Ureter (tissue), 1 donor: ENCODE results near the gene NHSL2. TPM values are rescaled to one million over a fixed set of nuclear protein-coding genes. Genes with fewer than 3 reads are reported as not detected.

Experiments used
- DNase-seq: peaks from one replicate; pipeline ENCODE4 v3.0.0-alpha.2; 2020; ENCODE audit warnings: low spot score
- total RNA-seq: library from RNA; stranded (reverse); gene quantifications from one replicate; pipeline ENCODE4 v1.2.4, GENCODE V29; 2023
- donor health status: DM: yes; HTN: yes; CAD: no.

NHSL2 gene
- total RNA-seq, 1 donor from 2014 or later, result 14.6 TPM

DNA sequence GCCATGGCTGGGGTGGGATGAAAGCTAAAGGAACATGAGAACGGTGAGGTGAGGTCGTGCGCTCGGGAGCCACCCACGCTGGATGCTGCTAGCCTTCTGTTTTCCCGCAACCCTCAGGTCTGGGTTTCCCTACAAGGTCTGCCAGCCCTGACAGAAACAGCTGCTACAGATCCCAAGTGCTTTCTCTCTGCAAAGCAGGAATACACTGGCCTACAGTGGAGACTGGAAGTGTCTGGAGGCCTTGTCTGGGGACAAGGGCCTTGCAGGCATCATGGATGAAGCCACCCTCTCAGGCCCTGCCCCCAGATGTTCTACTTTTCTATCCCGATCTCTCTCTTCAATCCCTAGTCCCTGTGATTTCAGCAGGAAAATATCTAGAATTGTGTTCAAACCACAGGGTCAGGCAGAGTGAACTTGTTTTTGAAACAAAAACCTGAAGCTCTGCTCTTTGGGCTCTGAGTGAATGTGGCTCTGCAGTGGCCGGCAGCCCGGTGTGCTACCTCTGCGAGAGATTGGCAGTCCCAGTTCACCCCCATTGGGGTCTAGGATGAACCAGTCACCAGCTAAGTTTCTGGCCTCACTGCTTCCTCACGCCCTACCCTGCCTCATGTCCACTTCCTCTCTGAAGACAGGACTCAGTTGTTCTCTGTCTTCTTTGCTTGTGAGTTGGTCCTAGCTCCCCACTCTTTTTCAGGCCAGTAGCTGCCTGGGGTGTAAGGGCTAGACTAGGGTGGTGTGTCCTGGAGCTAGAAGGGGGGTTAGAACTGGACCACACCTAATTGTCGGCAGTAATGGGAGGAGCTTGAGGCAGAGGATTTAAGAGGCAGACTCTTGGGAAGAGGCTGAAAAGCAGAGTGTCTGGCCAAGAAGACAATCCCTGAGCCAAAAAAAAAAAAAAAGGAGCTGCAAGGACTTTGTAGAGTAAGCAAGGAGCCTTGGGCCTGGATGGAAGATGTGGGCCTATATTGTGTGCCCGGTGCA, 131.5 kb downstream of the NHSL2 start:
- peak; percentile 37 for DNase-seq

DNA sequence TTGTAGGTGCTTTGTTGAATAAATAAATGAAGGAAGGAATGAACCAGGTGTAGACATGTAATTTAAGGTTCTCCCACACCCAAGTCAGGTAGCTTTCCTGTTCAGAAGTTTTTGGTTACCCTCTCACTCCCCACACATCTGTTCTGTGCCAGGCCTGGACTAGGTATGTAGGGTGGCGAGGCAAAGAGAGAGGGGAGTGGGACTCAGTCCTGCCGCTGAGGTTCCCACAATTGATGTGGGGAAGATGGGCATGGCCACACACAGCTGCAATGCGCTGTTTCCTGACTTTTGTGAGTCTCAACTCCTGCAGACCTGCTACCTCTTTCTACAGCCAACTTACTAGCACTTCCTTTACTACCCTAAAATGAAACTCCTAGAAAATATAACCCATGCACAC, 132.2 kb downstream of the NHSL2 start:
- no peak for DNase-seq

DNA sequence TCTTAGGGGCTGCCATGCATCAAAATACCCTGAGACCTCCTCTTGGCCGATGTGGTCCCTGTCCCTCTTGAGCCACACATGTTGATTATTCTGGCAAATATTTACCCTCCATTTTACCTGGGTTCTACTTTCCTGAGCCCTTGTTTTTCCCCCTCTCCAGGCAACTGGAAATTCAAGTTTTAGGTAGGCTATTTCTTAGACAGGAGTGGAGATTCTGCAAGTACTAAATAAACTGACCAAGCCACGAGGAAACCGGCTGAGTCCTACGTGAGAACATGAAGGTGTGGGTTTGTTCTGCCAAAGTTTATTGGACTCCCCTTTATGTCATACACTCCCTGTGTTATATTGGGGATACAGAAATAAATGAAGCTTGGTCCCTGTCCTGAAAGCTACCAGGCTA, 133.0 kb downstream of the NHSL2 start:
- no peak for DNase-seq

DNA sequence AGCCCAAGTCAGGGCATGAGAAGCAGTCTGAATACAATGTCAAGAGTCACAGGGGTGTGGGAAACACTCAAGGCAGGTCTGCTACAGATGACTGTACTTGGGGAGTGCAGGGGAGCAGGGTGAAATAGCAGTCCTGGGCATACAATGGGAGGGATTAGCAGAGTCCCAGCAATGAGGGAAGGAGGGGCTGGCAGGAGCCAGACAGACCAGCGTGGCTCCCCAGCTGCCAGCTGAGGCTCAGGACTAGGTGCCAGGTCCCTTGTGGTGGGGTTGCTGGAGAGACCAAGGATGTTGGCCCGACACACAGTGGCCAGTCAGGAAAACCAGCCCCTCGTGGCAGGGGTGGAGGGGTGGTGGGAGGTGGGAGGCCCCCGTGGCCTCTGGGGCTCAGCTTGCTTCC, 134.5 kb downstream of the NHSL2 start:
- DNase-seq, result peak; percentile 44

DNA sequence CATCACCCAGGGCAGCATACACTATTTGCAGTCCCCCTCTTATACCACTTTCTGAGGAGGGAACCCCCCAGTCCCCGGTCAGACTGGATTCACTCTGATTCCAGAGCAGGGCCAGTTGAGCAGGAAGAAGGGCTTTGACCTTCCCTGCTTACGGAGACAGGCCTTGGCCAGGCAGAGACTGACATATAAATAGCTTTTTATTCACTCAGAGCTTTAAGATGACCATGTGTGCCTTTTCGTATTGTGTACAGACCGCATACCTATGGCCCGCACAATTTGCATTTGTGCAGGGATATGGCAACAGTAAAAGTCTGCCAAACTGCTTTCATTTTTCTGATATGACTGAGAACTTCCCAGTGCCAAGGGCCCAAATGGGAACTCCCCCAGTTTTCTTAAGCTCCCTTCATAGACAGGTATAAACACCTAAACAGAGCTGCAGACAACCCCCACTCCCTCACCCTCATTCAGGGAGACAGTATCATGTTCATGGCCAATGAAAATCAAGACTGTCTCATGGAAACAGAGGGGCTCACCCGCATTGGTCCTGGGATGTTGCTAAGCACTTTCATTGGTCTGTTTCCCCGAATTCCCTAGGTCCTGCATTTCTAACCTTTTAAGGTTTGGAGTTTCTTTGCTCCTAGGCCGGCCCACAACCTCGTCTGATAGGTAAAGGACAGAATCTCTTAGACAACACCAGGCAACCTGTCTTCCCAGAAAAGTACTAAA, 135.1 kb downstream of the NHSL2 start:
- peak; percentile 42 for DNase-seq

DNA sequence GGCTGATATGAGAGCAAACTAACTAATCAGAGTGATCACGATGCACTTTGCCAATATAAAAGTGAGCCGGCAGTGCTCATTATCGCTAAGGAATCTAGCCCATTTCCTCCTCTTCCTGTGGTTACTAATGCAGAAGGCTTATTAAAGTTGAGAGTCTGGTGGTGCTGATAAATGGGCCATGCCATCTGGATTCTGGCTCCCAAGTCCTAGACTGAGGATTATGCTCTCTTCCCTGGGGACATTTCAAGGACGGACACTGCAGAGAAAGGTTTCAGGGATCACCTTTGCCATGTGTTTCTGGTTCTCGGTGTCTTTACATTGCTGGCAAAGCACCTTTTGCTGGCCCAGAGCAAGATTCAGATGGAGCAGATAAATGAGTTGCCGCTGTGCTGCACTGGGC, 135.8 kb downstream of the NHSL2 start:
- DNase-seq, result peak; percentile 24

DNA sequence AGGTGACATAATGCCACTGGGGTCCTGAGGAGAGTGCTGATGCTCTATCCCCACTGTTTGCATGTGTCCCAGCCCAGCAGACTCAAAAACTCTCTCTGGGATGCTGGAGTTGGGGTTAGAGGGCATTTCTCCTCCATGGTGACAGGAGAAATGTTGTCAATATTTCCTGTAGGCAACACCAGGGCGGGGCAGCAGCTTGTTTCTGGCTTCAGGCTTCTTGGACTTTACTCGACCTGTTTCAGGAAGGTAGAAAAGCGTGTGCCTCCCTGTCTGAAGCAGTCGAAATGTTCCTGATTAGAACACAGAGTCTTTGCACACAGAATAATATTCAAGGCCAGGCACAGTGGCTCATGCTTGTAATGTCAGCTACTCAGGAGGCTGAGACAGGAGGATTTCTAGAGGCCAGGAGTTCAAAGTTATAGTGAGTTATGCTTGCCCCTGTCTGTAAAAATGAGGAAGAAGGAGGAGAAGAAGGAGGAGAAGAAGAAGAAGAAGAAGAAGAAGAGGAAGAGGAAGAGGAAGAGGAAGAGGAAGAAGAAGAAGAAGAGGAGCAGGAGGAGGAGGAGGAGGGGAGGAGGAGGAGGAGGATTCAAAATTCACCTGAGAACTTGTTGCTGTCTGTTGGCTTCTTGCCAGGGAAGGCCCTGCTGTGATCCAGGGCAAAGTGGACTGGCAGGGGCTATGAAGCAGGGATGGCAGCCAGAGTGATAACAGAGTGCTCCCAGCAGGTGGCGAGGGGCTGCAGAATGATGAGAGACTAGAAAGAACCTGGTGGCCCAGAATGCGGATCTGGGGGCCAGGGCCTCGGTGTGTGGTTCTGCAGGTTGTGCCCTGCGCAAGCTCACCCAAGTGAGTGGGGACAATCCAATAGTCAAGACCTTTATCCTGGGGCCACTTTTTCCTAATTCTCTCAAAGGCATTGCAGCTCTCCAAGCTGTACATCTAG, 138.1 kb downstream of the NHSL2 start:
- peak; percentile 38 for DNase-seq

DNA sequence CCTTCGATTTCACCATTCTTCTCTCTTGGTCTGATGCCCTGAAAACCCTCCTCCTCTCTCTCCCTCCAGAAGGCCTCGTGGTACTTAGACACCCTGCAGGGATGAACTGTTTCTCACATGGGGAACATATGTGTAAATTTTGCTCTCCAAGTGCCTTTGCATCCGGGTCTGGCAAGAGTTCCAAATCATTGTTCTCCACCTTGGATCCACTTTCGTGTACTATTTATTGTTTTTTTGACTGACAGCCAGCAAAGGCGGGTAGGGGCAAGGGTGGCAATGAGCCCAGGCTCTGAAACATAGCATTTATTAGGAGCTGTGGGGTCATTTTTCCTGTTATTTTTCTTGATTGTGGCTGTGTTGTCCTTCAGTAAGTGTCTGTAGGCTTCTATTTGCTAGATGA, 139.4 kb downstream of the NHSL2 start:
- peak; percentile 6 for DNase-seq

DNA sequence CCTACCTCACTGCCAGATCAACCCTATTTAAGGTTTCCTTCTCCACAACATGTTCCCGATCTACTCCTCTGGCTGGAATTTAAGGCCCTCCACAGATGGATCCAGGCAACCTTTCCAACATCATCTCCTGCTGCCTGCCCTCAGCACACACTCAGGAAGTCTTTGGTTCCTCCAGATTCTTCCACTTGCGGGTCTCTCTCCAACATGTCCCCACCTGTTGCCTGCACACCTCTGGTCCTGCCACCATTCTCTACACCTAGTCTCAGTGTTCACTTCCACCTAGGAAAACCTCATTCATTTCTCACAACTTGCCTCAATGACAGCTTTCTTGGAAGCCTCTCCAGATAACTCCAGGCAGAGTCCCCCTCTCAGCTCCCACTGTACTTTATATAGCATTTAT, 140.9 kb downstream of the NHSL2 start:
- DNase-seq, result peak; percentile 7

DNA sequence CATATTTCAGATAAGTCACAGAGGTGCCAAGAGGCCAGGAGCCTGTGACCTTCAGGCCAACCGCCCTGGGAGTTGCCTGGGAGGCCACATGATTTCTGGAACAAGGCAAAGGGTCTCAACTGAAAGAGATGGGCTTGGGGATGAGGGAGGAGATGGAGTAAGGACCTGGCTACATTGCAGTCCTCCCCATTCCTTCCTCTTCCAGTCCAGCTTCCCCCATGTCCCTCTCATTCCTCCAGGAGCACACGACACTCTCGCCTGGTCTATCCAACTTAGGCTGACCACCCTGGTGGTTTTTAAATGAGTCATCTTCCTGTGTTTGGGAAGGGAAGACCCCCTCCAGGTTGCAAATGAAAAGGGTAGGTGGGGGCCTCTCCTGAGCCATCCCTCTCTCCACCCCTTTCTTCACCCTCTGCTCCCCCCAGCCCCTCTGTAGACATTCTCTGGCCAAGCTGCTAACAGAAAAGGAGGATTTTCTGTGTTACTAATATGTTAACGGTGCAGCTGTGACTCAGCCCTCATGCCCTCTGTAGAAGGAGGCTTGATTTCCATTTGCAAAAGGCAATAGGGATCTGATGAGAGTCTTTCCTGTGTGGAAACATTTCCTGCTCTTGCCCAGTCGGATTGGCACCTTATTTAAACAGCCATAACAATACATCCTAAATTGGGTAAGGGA, 141.9 kb downstream of the NHSL2 start:
- DNase-seq, result peak; percentile 17

DNA sequence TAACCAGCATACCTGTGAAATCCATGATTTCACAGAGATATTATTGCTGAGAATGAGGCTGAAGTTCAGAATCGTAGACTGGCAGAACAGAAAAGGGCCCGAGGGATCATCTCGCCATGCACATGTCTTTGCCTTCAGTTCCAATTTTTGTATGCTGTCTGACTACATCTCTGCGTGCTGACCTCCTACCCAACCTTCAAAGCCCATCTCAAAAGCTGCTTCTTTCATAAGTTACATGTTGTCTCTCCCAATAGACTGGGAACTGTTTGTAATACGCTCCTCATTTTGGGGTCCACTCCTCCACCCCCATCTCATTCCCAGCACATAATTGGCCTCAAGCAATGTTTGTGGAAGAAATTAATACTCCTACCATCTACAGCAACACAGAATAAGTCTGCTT, 142.9 kb downstream of the NHSL2 start:
- no peak for DNase-seq

DNA sequence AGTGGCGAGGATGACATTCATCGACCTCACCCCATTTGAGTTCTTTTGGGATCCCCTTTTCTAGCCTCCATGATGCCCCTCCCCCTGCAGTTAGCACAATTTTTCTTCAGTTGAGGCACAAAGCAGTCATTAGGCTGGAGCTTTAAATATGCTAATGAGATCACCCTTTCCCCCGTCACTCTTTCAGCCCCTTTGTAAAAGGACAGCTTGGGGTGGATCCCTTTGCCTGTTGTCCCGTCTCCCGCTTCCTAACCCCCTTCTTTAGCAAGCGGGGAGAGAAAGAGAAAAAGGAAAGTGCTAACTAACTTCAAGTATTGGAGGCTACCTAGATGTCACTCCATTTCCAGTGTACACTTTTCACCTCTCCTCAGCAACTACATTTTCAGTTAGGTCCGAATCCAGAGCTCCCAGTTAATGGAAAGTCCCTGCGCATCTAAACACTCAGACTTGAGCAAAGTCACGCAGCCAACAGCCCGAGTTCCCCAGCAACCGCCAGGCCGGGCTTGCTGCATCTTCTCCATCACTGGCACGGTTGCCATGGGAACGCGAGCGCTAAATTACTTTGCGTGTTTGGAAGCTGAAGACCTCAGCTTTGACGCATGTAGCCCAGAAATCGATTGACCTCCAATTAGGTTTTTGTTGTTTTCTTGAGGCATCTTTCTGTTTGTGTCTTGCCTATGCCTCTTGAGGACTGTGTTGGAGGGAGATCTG, 144.3 kb downstream of the NHSL2 start:
- DNase-seq, result peak; percentile 29

DNA sequence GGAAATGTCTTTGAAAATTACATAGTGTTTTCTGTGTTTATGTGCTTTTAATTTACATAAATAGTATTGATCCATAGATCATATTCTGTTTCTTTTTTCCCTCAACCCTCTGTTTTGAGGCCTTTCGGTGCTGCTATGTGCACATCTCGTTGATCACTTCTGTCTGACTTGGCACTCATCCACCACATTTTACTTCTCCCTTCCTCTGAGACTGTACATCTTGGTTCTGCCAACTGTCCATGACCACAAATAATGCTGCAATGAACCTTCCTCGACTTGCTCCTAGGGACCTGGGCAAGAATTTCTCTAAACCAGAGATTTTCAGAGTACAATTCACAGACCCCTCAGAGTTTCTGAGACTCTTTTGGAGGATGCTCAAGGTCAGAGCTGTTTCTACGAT, 146.7 kb downstream of the NHSL2 start:
- DNase-seq, result peak; percentile 8

DNA sequence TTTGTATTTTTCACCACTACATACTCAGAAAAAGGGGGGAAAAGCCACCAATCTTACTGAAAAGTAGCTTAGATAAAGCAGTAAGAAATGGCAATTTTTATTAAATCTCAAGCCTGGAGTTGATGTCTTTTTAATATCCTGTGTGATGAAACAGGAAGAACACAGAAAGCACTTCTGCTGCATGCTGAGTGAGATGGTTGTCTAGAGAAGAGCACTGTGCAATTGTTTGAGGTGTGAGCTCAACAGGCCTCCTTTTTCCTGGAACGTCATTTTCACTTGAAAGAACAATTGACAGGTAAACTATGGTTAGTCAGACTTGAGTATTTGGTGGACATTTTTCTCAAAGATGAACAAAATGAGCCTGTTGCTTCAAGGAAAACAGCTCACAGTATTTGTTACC, 147.2 kb downstream of the NHSL2 start:
- DNase-seq, result no peak

DNA sequence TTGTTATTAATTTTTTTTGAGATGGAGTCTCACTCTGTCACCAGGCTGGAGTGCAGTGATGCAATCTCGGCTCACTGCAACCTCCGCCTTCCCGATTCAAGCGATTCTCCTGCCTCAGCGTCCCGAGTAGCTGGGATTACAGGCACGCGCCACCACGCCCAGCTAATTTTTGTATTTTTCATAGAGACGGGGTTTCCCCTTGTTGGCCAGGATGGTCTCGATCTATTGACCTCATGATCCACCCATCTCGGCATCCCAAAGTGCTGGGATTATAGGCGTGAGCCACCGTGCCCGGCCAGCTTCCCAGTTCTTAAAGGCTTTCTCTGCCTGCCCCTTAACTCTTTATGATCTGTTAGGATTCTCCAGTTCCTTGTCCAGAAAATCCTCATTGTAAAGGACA, 147.7 kb downstream of the NHSL2 start:
- DNase-seq, result peak; percentile 28

DNA sequence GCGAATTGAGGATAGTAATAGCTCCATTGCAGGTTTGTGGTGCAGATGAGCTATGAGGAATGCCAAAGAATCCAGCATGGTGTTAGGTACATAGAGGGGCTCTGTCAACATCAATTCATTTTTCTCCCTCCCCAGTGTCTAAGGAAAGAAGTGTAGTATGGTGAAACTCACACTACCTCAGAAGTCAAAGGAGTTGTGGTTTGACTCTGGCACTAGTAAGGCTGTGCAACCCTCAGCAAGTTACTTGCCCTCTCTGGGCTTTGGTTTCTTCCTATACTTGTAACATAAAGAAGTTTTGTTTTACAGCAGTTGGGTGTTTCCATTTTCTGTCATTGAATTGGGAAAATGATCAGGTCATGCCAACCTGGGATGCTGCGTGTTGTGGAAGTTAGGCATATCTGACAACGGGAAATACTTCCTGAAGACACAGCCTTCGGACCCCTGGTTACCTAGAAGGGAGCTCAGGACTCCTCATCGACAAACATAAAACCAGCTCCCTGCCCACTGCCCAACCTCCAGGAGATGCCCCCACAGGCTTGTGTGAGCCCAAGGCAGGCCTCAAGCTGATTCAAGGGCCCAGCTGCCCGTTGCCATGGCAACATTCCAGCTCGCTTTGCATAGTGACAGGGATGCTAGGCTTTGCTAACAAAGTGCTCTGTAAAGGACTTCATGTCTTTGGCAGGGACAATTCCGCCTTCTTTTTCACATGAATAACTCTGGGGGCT, 149.7 kb downstream of the NHSL2 start:
- DNase-seq, result no peak

DNA sequence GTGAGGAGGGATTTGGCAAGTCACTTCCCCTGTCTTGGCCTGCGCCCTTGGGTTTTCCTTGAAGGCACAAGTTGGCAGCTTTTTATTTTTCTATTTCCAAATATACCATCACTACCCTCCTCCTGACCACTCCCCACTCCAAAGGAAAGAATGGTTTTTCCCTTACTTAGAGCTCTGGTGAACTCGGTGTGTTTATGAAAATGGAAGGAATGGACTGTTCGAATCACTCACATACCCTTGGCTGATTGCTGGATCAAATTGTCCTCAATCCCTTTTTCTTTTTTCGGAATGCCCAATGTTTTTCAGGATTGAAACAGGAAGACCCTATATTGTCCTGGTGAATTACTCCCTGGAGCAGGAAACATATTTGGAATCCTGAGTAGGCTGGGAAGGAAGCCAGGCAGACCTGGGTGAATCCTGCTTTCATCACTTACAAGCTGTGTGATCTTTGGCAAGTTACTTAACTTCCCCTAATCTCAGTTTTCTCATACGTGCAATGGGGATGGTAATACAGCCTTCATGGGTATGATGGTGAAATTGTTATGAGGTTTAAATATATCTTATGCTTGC, 150.4 kb downstream of the NHSL2 start:
- DNase-seq, result no peak

DNA sequence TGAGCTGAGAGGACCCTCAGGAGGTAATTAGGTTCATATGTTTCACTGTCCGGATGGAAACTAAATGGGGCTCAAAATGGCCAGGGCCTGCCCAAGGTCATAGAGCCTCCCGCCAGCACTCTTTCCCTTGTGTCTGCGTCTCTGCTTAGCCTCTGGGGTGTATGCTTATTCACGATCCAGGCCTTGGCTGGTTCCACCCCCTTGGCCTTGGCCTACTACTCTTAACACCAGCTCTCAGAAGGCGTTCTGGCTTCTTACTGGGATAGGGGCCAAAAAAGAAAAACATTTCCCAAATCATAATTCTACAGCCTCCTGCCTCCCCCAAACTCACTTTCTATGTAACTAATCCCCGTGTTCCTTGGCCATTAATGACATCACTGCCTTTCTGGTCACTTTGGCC, 152.3 kb downstream of the NHSL2 start:
- no peak for DNase-seq

DNA sequence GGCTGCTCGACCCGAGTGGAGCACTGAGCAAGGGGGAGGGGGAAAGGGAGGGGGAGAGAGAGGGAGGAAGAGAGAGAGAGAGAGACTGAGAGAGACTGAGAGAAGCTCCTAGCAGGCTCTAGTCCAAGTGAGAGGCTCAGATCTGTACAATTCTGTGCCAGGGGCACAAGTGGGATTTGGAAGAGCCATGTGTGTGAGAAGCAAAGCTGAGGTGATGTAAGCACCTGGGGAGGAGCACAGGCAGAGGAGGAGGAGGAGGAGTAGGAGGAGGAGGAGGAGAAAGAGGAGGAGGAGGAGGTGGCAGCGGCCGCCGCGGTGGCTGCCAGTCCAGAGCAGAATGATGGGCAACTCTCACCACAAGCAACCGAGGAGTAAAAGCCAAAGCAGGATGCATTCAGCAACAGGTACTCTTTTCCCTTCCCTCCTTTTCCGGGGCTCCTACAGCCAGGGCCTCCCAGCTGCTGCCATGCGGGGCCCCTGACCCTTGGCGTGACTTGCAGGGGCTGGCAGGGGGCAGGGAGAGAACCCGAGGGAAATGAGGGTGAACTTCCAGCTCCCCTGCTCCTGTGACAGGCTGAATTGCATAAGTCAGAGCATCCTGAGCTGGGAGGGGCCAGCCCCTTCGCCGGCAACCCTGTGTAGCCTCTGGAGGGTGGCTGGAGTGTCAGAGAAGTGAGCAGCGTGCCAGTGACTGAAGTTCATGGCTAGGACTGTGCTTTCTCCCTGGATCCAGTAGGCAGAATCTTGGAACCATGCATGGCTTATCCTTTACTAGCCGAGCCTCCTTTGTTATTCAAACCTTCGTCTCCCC, 158.9 kb downstream of the NHSL2 start:
- DNase-seq, result no peak
